HTR-8/SVneo (cell line): ENCODE data around the gene NRDC.

Experiments
- DNase-seq: peaks from one replicate; pipeline ENCODE4 v3.0.0; 2011; ENCODE audit warnings: low spot score, mixed read lengths; ENCODE audit not compliant: insufficient read length
- FAIRE-seq: peaks from 2 replicates; lab custom pipeline; 2011; peaks lifted over from hg19 to GRCh38; lab: Jason Lieb, UNC

NRDC gene

DNA sequence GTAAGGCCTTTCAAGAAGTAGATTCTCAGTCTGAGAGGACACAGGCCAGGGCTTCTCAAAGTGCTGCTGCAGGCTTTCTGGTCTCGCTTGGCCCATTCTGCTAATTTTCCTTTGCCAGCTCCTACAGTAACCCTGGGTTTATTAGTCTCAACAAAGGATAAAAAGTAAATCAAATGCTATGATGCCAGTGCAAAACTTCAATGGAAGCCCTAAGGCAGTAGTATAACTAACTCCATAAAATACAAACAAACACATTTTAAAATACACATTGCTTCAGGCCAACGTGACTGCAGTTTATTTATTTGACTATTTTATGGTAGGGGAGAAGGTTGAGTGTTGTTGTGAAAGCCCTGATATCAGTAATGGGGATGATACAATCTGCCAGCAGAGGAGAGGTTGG is 89.6 kb downstream of the NRDC start:
- FAIRE-seq (no peak), DNase-seq (no peak)

DNA sequence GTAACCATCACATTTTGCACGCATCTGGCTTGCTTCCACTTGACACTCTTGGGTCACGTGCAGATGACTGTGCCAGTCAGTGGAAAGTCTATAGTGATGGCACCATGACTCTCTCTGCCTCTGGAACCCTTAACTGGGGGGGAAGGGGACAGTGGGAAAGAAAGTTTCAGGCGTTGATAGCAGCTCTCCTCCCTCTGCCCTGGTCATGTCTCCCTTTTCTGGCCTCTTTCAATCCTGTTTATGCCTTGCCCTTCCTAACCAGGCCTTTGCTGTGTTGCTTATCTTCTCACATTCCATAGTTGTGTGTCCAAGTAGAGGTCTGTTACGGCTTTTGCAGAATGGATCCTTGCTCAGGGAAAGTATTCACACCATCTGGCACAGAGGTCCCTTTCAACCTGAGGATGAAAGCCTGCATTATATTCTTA is 93.5 kb downstream of the NRDC start:
- no peak for DNase-seq
- FAIRE-seq = no peak

DNA sequence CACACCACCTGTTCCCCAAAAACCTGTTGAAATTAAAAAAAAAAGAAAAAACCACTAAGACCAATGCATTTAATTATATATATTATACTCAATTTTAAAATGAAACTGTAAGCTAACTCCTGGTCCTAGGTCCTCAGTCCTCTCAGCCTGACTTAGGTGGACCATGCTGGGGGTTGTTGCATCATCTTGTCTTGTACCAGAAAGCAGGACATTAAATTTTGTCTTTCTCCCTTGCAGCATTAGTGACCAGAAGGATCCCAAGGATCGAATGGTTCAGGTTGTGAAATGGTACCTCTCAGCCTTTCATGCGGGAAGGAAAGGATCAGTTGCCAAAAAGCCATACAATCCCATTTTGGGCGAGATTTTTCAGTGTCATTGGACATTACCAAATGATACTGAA is 97.6 kb downstream of the NRDC start:
- no peak for FAIRE-seq
- no peak for DNase-seq

DNA sequence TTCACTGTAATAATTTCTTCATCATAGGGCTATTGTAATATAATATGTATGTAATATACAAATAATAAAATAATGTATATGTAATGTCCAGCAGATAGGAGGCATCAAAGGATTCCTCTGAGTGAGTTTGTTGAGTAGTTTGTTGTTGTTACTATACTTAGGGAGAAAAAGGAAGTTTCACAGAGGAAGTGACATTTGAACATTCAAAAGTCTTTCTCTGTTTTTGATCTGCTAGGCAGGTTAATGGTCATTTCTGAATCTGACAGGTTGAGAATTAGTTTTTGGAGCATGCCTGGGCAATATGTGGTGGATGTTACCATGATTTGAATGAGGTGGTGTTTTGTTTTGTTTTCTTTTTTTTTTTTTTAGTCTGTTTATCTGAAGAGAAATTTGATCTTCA is 102.1 kb downstream of the NRDC start:
- no peak for FAIRE-seq
- DNase-seq = no peak

DNA sequence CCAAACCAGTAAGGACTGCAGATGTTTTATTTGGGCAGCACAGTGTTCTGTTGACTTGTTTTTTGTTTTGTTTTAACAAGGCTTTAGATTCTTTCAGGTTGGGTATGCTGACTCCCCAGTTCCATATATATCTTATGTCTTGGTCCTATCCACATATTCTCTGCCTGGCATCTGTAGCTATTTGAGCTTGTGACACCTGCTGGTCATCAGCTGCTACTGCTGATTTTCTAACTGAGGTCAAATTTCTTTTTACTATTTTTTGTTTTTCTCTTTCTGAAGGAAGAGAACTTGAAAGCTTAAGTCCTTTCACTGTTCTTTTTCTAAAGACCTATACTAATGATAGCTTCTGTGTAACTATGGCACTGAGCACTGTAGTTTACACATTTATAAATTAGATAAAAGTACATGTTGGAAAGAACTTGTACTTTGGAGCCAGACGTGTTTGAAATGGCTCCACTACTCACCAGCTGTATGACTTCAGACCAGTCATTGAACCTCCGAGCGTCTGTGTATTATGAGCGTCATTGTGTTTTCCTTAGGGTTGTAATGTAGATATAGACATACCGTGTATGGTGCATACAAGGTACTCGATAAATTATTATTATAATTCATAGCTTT is 109.4 kb downstream of the NRDC start:
- FAIRE-seq (no peak), DNase-seq (peak; percentile 49)

DNA sequence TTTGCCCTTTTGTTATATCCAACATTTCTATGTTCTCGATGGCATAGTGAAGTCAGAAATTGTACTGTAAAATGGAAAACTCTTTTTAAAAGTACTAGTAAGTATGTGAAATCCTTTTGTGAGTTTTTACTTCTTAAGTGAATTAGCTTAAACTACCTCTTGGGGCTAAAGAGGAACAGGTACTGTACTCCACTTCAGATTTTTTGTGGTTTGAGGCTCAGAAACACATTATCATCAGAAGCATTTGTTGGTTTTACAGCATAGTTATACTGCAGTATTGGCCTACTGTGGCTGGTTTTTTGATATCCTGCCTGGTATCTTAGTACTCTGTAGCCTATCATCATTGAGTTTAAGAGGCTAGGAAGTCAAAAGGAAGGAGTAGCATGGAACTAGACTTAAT is 117.2 kb downstream of the NRDC start:
- DNase-seq = no peak
- no peak for FAIRE-seq

DNA sequence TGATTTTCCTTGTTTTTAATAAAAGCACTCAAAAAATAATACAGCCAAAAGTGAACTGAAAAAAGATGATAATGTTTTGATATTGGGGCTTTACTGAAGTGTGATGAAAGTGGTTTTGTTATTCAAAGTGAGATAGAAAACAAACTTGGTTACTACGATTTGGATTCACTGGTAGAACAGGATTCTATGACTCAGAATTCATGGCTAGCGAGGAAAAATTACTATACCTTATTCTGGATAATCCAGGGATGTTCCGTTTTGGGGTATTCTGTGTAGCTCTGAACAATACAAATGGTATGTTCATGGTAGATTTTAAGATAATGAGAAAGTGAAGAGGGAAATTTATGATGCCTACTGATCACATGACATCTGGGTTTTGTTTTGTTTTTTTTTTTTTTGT is 117.7 kb downstream of the NRDC start:
- FAIRE-seq = no peak
- DNase-seq = no peak

DNA sequence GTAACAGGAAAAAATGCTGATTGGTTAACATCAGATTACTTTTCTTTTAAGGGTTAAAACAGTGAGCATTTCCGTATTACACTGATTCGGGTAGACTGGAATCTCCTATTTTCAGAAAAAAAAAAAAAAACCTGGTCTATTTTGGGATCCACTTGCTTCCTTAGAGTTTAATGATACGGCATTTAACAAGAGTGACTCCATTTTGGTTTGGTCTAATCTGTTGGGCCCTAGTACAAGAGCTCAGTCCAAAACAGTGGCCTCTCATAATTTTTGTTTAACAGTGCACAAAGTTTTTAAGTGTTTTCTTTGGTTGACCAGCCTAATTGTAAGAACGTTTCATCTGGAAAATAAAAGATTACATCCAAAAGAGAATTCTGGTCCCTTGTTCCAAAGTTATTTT is 120.2 kb downstream of the NRDC start:
- DNase-seq (no peak), FAIRE-seq (no peak)

DNA sequence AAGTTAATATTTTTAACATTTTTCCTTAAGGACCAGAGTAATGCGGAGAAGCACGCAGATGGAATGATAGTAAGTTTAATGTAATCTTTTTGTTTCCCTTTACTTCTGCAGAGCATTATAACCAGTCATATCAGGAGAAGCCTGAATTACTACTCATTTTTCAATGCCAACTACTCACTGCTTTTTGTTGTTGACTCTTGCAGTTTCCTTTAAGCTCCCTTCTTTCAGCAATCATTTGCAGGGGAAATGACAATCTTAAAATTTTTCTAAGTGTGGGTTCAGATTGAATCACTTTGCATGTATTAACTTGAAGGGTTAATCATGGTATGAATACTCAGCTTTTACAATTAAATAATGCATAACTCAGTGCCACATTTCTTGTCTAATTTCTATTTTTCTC is 122.2 kb downstream of the NRDC start:
- no peak for DNase-seq
- no peak for FAIRE-seq

DNA sequence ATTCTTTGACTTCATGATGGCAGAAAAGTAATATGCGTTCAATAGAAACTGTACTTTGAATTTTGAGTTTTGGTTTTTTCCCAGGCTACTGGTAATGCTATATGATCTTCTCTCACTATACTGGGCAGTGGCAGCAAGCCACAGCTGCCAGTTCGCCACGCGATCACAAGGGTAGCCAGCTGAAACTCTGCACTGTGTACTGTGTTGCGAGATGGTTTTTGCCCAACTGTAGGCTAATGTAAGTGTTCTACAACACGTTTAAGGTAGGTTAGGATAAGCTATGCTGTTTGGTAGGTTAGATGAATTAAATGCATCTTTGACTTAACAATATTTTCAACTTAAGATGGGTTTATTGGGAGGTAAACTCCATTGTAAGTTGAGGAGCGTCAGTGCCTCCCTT is 123.1 kb downstream of the NRDC start:
- no peak for DNase-seq
- no peak for FAIRE-seq

DNA sequence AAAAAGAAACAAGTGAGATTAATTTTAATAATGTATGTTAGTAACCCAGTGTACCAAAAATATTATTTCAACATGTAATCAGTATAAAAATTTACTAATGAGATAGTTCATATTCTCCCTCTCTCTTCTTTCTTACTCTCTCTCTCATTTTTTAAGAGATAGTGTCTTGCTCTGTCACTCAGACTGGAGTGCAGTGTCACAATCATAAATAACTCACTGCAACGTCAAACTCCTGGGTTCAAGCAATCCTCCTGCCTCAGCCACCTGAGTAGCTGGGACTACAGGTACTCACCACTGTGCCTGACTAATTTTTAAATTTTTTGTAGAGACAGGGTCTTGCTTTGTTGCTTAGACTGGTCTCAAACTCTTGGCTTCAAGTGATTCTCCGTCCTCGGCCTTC is 123.9 kb downstream of the NRDC start:
- DNase-seq (no peak), FAIRE-seq (no peak)

DNA sequence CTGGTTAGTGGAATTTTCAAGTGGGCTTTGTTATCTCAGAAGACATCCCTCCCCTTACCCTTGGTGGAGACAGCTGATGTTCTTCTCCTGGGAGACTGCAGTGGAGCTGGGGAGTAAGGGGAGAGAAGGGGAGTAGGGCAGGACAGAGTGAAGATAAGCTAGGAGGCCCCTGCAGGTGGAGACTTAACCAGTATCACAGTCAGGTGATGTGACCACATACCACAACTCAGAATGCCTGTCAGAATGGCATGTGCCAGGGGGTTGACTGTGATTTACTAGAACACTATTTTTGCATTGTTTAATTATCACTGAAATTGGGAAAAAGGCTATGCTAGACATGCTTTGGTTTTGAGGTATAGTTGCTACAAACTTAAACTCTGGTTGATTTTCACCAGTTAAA is 124.6 kb downstream of the NRDC start:
- DNase-seq (no peak), FAIRE-seq (no peak)

DNA sequence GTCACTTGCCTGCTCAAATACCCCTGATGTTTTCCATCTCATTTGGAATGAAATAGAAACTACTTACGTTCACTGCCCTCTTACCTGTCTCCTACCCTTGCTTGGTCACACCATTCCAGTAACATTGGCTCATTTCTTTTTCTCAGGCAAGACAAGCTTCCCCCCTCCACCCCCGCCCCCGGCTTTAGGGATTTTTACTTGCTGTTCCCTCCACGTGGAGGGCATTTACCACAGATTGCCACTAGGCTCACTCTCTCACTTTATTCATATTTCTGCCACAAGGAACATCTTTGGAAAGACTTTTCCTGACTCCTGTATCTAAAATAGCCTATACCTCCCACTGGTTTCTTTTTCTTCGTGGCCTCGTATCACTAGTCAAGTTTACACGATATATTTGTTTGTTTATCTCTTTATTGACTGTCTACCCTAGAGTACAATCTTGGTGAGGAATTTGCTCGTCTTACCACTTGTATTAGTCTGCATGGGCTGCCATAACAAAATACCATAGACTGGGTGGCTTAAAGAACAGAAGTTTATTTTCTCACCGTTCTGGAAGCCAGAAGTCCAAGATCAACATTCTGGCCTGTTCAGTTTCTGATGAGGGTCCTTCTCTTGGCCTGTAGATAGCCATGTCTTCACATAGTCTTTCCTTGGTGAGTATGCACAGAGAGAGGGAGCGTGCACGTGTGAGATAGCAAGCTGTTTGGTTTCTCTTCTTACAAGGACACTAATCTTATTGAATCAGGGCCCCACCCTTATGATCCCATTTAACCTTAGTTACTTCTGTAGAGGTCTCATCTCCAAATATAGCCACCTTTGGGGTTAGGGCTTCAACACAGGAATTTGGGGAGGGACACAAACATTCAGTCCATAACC is 126.2 kb downstream of the NRDC start:
- FAIRE-seq (no peak), DNase-seq (no peak)

DNA sequence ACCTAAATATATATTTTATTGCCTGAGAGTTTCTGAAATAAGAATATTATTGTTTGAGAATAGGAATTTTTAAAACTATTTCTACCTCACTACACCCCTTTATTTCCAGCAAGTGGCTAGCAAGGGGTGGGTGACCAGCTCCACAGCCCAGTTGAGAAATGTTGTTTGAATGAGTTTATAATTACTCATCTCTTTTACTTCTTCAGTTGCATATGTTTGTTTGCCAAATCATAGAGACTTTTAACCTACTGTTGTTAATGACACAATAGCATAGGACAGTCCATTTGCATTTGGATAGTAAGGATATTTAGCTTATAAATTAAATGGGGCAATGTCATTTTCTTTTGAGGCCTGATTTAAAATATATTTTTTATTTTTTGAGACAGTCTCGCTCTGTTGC is 127.8 kb downstream of the NRDC start:
- FAIRE-seq (no peak), DNase-seq (no peak)

DNA sequence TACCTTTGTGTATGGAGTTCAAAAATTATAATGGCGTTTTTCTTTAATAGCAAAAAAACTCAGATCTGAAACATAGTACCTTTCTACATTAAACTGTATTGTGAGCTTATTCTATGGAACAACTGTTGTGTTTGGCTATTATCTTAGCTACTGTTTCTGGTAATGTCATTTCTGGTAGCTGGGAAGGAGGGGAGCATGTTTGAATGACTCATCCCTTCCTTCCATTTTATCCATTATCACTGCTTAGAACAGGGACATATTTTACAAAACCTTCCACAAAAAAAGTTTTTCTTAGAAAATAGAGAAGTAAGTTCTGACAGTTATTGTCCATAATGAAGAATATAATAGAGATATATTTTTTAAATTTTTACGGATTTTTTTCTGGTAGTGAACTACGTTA is 128.3 kb downstream of the NRDC start:
- DNase-seq (no peak), FAIRE-seq (no peak)

DNA sequence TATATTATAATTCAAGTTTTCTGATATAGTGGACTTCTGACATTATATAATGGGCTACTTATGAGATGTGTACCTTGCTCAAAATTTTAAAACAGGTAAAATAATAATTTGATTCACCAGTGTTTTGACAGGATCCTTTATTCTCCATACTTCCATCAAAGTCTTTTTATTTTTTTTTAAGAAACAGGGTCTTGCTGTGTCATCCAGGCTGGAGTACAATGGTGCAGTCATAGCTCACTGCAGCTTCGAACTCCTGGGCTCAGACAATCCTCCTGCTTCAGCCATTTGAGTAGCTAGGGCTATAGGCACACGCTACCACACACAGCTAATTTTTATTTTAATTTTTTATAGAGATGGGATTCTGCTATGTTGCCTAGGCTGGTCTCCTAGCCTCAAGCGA is 129.4 kb downstream of the NRDC start:
- DNase-seq (no peak), FAIRE-seq (no peak)

DNA sequence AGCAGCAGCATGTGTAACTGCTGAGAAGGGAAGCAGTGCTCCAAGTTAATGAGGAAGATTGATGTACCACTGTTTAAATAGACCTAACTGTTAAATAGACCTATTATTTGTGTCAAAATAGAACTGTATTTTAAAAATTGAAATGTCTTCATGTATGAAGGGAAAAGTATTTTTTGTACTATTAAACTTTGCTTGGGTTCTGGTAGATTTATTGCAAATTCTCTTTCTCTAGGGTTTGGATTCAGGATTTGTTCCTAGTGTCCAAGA is 133.3 kb downstream of the NRDC start:
- FAIRE-seq = no peak

DNA sequence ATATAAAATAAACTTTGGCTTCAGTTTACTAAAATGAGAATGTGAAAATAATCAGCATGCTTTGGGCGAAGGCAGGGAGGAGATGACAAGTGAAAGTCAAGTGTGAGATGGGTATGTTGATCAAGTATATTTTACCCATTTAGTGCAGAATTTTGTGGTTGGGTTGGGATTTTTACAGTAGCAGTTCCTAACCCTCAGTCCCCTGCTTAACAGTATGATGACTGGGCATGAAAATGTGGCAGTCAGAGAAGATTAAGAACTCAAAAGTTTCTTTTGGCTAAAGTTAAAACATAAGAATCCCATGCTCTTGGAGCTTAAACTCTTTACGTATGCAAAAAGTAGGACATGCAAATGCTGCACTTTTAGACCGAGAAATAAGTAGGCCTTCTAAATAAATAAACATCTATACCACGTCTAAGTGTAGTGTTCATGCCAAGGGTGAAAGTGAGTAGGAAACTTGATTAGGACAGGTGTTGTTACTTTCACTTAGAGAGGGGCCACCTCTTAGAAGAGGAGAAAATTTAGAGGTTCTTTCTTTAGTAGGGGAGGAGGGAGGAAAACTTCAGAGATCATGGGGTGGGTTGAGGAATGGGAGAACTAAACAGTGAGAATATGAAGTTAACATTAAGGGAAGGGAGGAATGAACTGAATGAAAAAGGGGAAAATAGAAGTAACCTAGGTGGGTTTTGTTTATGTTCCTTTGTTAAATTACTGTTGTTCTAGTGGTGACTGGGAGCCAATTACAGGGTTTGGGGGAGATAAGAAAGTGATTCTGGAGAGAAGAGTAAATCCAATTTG is 133.8 kb downstream of the NRDC start:
- no peak for DNase-seq
- FAIRE-seq = no peak

More for the DNA sequence above, 133.3 kb downstream of the NRDC start:
- DNase-seq = no peak

DNA sequence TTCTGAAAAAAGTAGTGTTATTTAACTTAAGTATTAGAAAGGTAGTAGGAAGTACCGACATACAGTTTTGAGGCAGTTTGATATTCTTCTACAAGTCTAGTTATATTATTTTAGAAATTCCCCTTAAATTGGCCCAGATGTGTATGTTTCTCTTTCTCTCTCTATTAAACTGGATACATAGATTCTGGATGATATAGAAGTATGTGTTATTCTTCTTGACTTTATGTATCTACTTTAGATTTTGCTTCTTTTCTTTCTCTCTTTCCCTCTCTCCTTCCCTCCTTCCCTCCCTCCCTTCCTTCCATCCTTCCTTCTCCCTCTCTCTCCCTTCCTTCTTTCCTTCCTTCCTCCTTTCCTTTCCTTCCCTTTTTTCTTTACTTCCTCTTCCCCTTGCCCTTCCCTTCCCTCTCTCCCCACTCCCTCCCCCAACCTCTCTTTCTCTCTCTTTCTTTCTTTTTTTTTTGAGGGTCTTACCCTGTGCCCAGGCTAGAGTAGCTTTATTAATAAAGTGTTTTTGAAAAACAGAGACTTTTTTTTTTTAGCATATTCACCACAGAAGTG is 137.3 kb downstream of the NRDC start:
- FAIRE-seq (no peak), DNase-seq (no peak)

DNA sequence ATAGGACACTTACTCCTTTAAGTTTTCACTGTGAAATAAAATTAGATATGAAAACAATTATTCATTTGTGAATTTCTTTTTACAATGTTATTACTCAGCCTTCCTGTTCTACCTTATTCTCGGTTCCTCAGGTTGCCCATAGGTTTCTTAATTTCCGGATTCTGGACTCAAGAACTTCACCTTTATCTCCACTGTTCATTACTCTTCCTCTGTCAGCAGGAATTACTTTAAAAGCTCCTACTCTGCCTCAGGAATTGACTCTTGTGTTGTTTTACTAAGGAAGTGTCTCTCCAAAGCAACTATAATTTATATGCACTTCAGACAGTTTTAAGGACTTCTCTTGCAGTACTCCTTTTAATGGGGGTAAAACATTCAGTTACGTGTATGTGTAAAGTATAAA is 137.9 kb downstream of the NRDC start:
- DNase-seq (no peak), FAIRE-seq (no peak)
